OCI-LY7 (cell line): ENCODE data around the gene ABO. TPM values are rescaled to one million over a fixed set of nuclear protein-coding genes. Genes with fewer than 3 reads are reported as not detected.

Experiments used
- BruUV-seq: library from RNA; stranded (reverse); fragments of 400-500 nt; replicated peaks from 2 replicates; lab custom pipeline; 2021; lab: Mats Ljungman, UMichigan
- CTCF ChIA-PET: fragments of 300-600 bp; sonication (Branson Sonifier 250); formaldehyde crosslinking; loops from one replicate; lab custom pipeline; 2022; ENCODE audit warnings: antibody characterized with exemption; ENCODE audit not compliant: unreplicated experiment; lab: Charles Lee
- POLR2A ChIA-PET: fragments of 300-600 bp; sonication (Branson Sonifier 250); formaldehyde crosslinking; loops from one replicate; lab custom pipeline; 2022; ENCODE audit warnings: antibody characterized with exemption; lab: Charles Lee
- DNase-seq: peaks from one replicate; pipeline ENCODE4 v3.0.0-alpha.2; 2015; ENCODE audit warnings: low spot score
- H2AFZ ChIP-seq: fragments of 200-600 bp; sonication (generic), shearing (Covaris generic); 2 replicates; pipeline ENCODE4 v1.6.1; 2014; ENCODE audit warnings: mild to moderate bottlenecking, antibody characterized with exemption, low read length, moderate library complexity
- H3K27ac ChIP-seq: fragments of 200-600 bp; sonication (generic); 2 replicates; pipeline ENCODE4 v1.5.1; 2014; ENCODE audit warnings: mixed run types, low read depth, mild to moderate bottlenecking, moderate library complexity, low read length, inconsistent platforms; ENCODE audit not compliant: poor library complexity, severe bottlenecking
- H3K36me3 ChIP-seq: fragments of 200-600 bp; sonication (generic); 2 replicates; pipeline ENCODE4 v1.6.1; 2014; ENCODE audit warnings: mild to moderate bottlenecking, antibody characterized with exemption, low read length, moderate library complexity, mixed read lengths; ENCODE audit not compliant: insufficient read depth
- H3K4me1 ChIP-seq: fragments of 200-600 bp; sonication (generic); 2 replicates; pipeline ENCODE4 v1.5.1; 2014; ENCODE audit warnings: mild to moderate bottlenecking, low read length; ENCODE audit not compliant: insufficient read depth, poor library complexity, severe bottlenecking
- H3K4me2 ChIP-seq: fragments of 200-600 bp; sonication (generic); 2 replicates; pipeline ENCODE4 v1.6.1; 2014; ENCODE audit warnings: mild to moderate bottlenecking, low read length
- H3K4me3 ChIP-seq: fragments of 200-600 bp; sonication (generic); 2 replicates; pipeline ENCODE4 v1.5.1; 2014; ENCODE audit warnings: mild to moderate bottlenecking, low read depth, low read length; ENCODE audit not compliant: poor library complexity, severe bottlenecking
- H3K79me2 ChIP-seq: fragments of 200-600 bp; sonication (generic); 2 replicates; pipeline ENCODE4 v1.6.1; 2016; ENCODE audit warnings: low read depth, mild to moderate bottlenecking, low read length, moderate library complexity, mixed read lengths; ENCODE audit not compliant: insufficient read depth
- H3K9me2 ChIP-seq: fragments of 200-600 bp; sonication (generic); 2 replicates; pipeline ENCODE4 v1.6.1; 2016; ENCODE audit warnings: mild to moderate bottlenecking, low read length, mixed read lengths; ENCODE audit not compliant: insufficient read depth
- H3K9me3 ChIP-seq: fragments of 200-600 bp; sonication (generic); 2 replicates; pipeline ENCODE4 v1.6.1; 2014; ENCODE audit warnings: mild to moderate bottlenecking, mixed run types, low read length, mixed read lengths
- H4K20me1 ChIP-seq: fragments of 200-600 bp; sonication (generic); 2 replicates; pipeline ENCODE4 v1.6.1; 2014; ENCODE audit warnings: mild to moderate bottlenecking, antibody characterized with exemption, low read length, moderate library complexity, mixed read lengths; ENCODE audit not compliant: insufficient read depth
- EZH2phosphoT487 ChIP-seq: fragments of 200-600 bp; sonication (generic); IDR thresholded peaks from 2 replicates; pipeline ENCODE4 v1.6.1; 2018; ENCODE audit warnings: low read depth, borderline replicate concordance, mild to moderate bottlenecking, mixed run types, antibody characterized with exemption, low read length, moderate library complexity, mixed read lengths
- intact Hi-C: fragments of 100-400 bp; cut with micrococcal nuclease; formaldehyde crosslinking; loops from one replicate; pipeline ENCODE4 v1.10.0; 2022; ENCODE audit not compliant: unreplicated experiment
- total RNA-seq, 2 experiments: library from RNA; depleted of rRNA in 1 of 2; stranded (reverse); fragments of >200 nt in 1 of 2; shearing (Covaris generic) in 1 of 2; gene quantifications; 2 replicates each; pipeline ENCODE4 v1.2.3, GENCODE V29; 2014 to 2022
- TF ChIP-seq, protein P1 (sequence below): fragments of 200-600 bp; sonication (generic); conservative IDR thresholded peaks from 2 replicates; pipeline ENCODE4 v1.5.1; 2014; ENCODE audit warnings: mild to moderate bottlenecking, antibody characterized with exemption, low read length, moderate library complexity, mixed read lengths

The ABO gene
- total RNA-seq, 2 experiments from 2014 or later: not detected

GRCh38 chr9:133247632-133248031 is 27.4 kb downstream of the ABO start:
- ChIA-PET CTCF (no interaction called here), POLR2A (no interaction called here)
- BruUV-seq: no TSS peak

GRCh38 chr9:133246991-133247390 is 28.0 kb downstream of the ABO start:
- POLR2A ChIA-PET: no interaction called here
- Histone ChIP-seq H3K27ac (no peak overlapping the region), H4K20me1 (no peaks in the 10 kb centered on the region), H3K9me2 (no peaks in the 10 kb centered on the region), H2AFZ (no peak overlapping the region), H3K9me3 (no peaks in the 10 kb centered on the region), H3K79me2 (no peaks in the 10 kb centered on the region), H3K36me3 (no peaks in the 10 kb centered on the region), H3K4me3 (no peak overlapping the region), H3K4me1 (no peaks in the 10 kb centered on the region), H3K4me2 (no peak overlapping the region)
- TF ChIP-seq EZH2phosphoT487: no peak
- TF ChIP-seq, protein P1, sequence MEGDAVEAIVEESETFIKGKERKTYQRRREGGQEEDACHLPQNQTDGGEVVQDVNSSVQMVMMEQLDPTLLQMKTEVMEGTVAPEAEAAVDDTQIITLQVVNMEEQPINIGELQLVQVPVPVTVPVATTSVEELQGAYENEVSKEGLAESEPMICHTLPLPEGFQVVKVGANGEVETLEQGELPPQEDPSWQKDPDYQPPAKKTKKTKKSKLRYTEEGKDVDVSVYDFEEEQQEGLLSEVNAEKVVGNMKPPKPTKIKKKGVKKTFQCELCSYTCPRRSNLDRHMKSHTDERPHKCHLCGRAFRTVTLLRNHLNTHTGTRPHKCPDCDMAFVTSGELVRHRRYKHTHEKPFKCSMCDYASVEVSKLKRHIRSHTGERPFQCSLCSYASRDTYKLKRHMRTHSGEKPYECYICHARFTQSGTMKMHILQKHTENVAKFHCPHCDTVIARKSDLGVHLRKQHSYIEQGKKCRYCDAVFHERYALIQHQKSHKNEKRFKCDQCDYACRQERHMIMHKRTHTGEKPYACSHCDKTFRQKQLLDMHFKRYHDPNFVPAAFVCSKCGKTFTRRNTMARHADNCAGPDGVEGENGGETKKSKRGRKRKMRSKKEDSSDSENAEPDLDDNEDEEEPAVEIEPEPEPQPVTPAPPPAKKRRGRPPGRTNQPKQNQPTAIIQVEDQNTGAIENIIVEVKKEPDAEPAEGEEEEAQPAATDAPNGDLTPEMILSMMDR: no peak
- no peak for DNase-seq
- intact Hi-C loops: no loop called here
- CTCF ChIA-PET: no interaction called here
- BruUV-seq: no TSS peak

More at GRCh38 chr9:133247632-133248031, 27.4 kb downstream of the ABO start:
- no peak for DNase-seq
- no peaks in the 10 kb centered on the region for H4K20me1 ChIP-seq
- no peak overlapping the region for H2AFZ ChIP-seq
- intact Hi-C loops: no loop called here
- TF ChIP-seq, protein P1: no peak
- TF ChIP-seq EZH2phosphoT487: no peak
- H3K4me3 ChIP-seq: no peak overlapping the region
- no peaks in the 10 kb centered on the region for H3K9me3 ChIP-seq
- no peaks in the 10 kb centered on the region for H3K9me2 ChIP-seq
- H3K36me3 ChIP-seq: no peaks in the 10 kb centered on the region
- no peaks in the 10 kb centered on the region for H3K4me1 ChIP-seq
- no peaks in the 10 kb centered on the region for H3K79me2 ChIP-seq
- no peak overlapping the region for H3K27ac ChIP-seq
- H3K4me2 ChIP-seq: no peak overlapping the region

DNA sequence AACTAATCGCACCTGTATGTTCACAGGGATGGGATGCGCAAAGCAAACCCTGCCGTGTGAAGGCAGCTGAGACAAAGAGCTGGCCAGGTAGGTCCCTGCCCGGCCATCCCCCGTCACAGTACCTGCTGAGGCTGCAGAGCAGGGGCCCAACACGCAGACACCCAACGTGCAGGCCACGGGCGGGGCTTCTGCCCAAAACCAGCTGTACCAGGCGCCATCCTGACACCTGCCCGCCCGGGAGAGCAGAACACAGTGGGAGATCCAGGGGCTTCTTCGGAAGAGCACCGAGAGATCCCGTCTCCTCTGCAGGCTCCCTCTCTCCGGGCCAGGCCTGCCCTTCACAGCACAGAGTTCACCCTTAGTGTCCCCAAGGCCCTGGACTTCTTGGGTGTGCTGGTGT is 28.4 kb downstream of the ABO start:
- no peak for DNase-seq

More for the DNA sequence above, 28.4 kb downstream of the ABO start:
- Histone ChIP-seq H3K4me2 (no peak overlapping the region), H3K36me3 (no peaks in the 10 kb centered on the region), H3K9me2 (no peaks in the 10 kb centered on the region), H3K79me2 (no peaks in the 10 kb centered on the region), H2AFZ (no peak overlapping the region), H3K4me1 (no peaks in the 10 kb centered on the region), H3K9me3 (no peaks in the 10 kb centered on the region), H3K27ac (no peak overlapping the region), H3K4me3 (no peak overlapping the region), H4K20me1 (no peaks in the 10 kb centered on the region)
- no peak for TF ChIP-seq EZH2phosphoT487
- TF ChIP-seq, protein P1: no peak
- no TSS peak for BruUV-seq
- CTCF ChIA-PET: no interaction called here
- intact Hi-C loops: no loop called here
- POLR2A ChIA-PET: no interaction called here
